ENCODE data around the gene TAF6.

The TAF6 gene

DNA sequence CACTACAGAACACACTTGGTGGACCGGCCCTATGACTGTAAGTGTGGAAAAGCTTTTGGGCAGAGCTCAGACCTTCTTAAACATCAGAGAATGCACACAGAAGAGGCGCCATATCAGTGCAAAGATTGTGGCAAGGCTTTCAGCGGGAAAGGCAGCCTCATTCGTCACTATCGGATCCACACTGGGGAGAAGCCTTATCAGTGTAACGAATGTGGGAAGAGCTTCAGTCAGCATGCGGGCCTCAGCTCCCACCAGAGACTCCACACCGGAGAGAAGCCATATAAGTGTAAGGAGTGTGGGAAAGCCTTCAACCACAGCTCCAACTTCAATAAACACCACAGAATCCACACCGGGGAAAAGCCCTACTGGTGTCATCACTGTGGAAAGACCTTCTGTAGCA is 55.0 kb downstream of the TAF6 start:
- no peak for DNase-seq

DNA sequence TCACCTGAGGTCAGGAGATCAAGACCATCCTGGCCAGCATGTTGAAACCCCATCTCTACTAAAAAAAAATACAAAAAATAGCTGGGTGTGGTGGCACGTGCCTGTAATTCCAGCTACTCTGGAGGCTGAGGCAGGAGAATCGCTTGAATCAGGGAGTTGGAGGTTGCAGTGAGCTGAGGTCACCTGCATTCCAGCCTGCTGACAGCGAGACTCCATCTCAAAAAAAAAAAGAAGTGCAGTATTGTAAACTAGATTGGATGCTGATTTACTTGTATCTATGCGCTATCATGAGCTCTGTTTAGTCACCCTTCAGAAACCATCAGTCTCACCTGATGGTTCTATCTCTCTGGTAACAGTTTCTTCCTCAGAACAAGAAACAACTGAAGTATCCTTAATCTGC is 55.8 kb downstream of the TAF6 start:
- DNase-seq, result no peak

GRCh38 chr7:100061518-100062193 is 57.5 kb downstream of the TAF6 start:
- DNase-seq, result no peak

DNA sequence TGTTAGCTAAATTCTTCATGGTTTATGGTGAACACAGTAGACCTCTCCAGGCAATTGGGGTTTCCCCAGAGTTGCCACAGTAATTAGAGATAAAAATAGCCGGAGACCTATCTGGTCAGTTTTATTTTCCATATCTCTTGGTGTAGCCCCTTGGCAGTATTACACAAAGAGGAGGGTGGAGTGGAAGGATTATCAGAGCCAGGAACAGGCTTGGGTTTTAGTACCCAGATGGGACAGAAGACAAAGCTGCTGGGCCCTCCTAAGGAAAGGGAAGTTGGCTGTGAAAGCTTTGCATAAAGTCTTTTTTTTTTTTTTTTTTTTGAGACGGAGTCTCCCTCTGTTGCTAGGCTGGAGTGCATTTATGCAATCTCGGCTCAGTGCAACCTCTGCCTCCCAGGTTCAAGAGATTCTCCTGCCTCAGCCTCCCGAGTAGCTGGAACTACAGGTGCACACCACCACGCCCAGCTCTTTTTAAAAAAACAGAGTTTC is 59.9 kb downstream of the TAF6 start:
- DNase-seq, result no peak

Measured in stimulated activated naive CD4-positive, alpha-beta T cell treated with Interleukin-2 at 50 U/mL for 16 hours (primary cell).